SU-DHL-6 (cell line): ENCODE data around the gene NEGR1.

Source experiments
- EZH2phosphoT487 ChIP-seq: fragments of 200-600 bp; sonication (generic), shearing (Covaris generic); conservative IDR thresholded peaks from 2 replicates; pipeline ENCODE4 v1.6.1; 2018; ENCODE audit warnings: mild to moderate bottlenecking, antibody characterized with exemption, low read length, moderate library complexity, mixed read lengths
- TF ChIP-seq, protein P1 (sequence below): fragments of 200-600 bp; sonication (generic); IDR thresholded peaks from one replicate; pipeline ENCODE4 v1.5.1; 2017; ENCODE audit warnings: antibody characterized with exemption, mild to moderate bottlenecking, low read length, moderate library complexity; ENCODE audit not compliant: insufficient read depth, poor library complexity, severe bottlenecking

GRCh38 chr1:72003092-72003491, 279.2 kb downstream of the NEGR1 start:
- TF ChIP-seq, protein P1, sequence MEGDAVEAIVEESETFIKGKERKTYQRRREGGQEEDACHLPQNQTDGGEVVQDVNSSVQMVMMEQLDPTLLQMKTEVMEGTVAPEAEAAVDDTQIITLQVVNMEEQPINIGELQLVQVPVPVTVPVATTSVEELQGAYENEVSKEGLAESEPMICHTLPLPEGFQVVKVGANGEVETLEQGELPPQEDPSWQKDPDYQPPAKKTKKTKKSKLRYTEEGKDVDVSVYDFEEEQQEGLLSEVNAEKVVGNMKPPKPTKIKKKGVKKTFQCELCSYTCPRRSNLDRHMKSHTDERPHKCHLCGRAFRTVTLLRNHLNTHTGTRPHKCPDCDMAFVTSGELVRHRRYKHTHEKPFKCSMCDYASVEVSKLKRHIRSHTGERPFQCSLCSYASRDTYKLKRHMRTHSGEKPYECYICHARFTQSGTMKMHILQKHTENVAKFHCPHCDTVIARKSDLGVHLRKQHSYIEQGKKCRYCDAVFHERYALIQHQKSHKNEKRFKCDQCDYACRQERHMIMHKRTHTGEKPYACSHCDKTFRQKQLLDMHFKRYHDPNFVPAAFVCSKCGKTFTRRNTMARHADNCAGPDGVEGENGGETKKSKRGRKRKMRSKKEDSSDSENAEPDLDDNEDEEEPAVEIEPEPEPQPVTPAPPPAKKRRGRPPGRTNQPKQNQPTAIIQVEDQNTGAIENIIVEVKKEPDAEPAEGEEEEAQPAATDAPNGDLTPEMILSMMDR, result no peak
- no peak for TF ChIP-seq EZH2phosphoT487
